ENCODE data around the gene PTPRN2. TPM values are rescaled to one million over a fixed set of nuclear protein-coding genes. Genes with fewer than 3 reads are reported as not detected.
"Not testable (repeated sequence)": the region's sequence is repeated elsewhere in the genome, so short reads cannot be mapped to it uniquely, and the experiment has no call there.

PTPRN2 gene
- polyA plus RNA-seq, 4 donors = 7.2 to 9.2 (median 7.5) TPM

- DNase-seq (ENCODE audit: low read depth in 4 of 4, low spot score in 3 of 4) = no peak
These were observed 192.3 kb downstream of the PTPRN2 start for GRCh38 chr7:158395349-158395748.

DNA sequence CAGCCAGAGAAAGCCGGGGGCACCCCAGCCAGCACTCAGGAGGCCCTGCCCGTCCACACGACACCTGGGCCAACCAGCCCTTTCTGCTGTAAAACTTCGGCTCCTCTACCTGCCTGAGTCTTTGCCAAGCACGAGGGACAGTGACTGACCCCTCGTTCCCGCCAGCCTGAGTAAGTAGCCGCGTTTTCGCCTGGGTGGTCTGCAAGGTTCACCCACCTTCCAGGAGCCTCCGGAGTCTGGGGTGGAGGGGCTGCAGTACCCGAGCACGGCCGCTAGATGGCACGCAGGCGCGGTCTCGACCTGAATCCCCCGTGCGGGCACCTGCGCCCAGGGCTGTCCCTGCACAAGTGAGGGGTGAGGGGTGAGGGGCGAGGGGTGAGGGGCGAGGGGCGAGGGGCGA is 192.7 kb downstream of the PTPRN2 start:
- DNase-seq (ENCODE audit: low read depth in 4 of 4, low spot score in 3 of 4) = no peak

DNA sequence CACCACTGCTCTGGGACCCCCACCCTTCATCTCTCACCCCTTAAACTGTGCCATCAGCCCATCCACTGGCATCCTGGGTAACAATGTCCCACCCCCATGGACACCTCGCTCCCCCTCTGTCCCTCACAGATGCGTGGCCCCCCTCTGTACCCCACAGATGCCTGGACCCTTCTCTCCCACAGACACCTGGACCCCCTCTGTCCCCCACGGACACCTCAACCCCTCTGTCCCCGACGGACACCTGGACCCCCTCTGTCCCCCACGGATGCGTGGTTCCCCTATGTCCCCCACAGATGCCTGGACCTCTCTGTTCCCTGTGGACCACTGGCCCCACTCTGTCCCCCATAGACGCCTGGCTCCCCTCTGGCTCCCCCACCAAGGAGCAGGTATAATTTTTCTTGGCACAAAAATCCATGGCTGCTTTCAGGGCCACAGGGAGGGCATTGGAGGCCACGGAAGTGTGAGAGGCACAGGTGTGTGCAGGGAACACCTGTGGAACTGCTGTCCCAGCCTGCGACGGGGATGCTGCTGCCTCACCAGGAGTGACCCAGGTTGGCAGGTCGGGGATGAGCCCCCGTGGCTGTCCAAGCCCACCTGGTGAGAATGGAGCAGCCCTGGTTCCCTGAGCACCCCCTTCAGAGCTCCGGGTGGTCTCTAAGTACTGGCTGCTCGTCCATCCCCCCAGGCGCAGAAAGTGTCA is 193.5 kb downstream of the PTPRN2 start:
- no peak for DNase-seq (ENCODE audit: low read depth in 4 of 4, low spot score in 3 of 4)

GRCh38 chr7:158392251-158392650 is 195.4 kb downstream of the PTPRN2 start:
- DNase-seq (ENCODE audit: low read depth in 4 of 4, low spot score in 3 of 4) = no peak

DNA sequence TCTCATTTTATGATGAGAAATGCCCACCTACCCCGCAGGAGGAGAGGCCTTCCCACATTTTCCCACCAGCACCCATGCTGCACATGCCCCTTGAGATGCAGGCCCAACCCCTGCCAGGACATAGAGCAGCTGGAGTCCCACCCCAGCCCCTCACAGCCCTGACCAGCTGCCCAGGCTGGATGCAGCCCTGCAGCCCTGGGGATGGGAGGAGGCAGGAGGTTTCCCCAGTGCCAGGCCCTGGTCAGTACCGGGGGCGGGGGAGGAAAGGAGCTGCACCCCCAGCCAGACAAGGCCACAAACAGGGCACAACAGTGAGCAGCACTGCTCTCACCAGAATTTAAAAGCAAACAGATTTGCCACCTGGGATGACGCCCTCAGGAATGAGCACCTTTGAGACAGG is 196.1 kb downstream of the PTPRN2 start:
- DNase-seq (ENCODE audit: low read depth in 4 of 4, low spot score in 3 of 4) = no peak

DNA sequence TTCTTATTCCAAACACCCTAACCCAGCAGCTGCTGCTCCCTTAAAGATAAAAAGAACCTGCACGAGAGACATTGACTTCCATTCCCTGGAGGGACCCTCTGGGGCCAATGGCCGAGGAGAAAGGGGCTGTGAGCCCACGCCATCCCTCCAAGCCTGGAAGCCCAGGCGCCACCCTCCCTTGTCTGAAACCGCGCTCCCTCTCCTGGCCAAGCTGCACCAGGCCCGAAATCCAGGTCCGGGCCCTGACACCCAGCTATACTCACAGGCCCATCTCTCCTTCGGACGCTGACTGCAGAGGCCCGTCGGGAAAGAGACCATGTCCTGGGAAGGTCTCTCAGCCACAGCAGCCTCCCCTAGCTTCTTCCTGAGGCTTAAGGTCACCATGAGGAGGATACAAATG is 196.5 kb downstream of the PTPRN2 start:
- DNase-seq (ENCODE audit: low read depth in 4 of 4, low spot score in 3 of 4) = no peak

- no peak for DNase-seq (ENCODE audit: low read depth in 4 of 4, low spot score in 3 of 4)
These were observed 197.2 kb downstream of the PTPRN2 start for GRCh38 chr7:158390460-158390859.

DNA sequence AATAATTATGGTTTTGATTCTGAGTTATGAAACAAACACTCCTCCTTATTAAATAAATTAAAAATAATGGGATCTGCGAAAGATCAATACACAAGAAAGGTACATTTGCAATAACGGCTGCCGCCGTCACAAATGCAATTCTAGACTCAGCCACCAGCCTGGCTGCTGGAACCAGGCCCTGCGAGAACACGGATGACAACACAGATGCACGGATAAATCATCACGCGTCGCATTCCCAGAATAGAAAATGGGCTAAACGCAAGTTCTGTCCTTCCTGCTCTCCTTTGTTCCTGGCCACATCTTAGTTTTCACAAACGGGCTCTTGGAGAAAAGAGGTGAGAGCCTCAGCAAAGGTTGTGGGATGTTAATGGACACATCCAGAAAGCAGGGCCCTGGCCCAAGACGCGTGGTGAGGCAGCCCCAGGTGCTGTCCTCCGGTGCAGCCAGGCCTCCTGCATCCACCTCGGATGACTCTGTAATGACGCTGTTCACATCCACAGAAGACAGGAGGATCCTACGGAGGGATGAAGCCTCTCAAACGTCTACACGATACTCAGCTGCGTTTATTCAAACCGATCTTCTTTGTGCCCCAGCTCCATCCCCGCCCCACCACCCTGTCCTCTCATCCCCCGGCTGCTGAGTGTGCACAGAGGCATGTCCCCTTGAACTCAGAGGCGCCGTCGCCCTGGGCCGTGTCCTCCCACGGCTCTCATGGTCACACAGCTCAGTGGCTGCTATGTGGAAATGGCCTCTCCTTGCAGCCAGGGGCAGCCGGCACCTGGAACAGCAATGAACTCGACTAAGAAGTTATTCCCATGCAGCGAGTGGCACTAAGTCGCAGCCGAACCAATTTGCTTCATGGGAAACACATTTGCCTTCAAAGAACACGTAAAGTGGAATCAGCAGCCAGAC is 197.9 kb downstream of the PTPRN2 start:
- no peak for DNase-seq (ENCODE audit: low read depth in 4 of 4, low spot score in 3 of 4)

DNA sequence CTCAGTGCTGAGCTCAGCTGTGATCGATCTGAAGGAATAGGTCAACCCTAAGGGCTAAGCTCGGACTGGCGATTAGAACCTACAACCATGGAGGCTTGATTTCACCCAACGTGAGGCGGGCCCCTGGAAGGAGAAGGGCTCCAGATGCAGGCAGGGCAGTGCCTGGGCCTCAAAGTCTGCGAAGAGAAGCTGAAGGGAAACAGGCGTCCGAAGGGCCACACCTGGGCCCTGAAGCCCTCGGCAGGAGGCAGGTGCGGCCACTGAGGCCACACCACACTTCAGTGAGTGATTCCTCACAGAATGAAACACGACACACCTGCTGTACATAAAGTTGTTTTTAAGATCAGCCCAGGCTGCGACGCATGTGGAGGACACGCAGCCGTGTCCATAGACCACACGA is 198.7 kb downstream of the PTPRN2 start:
- no peak for DNase-seq (ENCODE audit: low read depth in 4 of 4, low spot score in 3 of 4)

DNA sequence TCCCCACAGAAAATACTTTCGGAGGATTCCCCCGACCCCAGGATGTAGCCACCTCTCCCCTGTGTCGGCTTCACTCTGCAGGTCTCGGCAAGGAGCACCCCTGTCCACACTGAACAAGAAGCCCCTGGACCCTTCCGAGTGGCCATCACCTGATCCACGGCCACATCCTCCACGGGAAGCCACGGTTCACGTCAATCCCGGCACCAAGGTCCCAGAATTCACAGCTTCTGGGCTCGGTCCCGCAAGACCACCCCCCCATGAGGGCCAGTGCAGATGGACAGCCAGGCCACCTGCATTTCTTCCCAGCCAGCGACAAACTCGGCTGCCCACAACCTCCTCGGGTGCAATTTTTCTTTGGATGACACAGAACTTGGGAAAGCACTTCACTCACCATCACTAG is 199.6 kb downstream of the PTPRN2 start:
- no peak for DNase-seq (ENCODE audit: low read depth in 4 of 4, low spot score in 3 of 4)

GRCh38 chr7:158387546-158387891 is 200.1 kb downstream of the PTPRN2 start:
- DNase-seq (ENCODE audit: low read depth in 4 of 4, low spot score in 3 of 4) = no peak

DNA sequence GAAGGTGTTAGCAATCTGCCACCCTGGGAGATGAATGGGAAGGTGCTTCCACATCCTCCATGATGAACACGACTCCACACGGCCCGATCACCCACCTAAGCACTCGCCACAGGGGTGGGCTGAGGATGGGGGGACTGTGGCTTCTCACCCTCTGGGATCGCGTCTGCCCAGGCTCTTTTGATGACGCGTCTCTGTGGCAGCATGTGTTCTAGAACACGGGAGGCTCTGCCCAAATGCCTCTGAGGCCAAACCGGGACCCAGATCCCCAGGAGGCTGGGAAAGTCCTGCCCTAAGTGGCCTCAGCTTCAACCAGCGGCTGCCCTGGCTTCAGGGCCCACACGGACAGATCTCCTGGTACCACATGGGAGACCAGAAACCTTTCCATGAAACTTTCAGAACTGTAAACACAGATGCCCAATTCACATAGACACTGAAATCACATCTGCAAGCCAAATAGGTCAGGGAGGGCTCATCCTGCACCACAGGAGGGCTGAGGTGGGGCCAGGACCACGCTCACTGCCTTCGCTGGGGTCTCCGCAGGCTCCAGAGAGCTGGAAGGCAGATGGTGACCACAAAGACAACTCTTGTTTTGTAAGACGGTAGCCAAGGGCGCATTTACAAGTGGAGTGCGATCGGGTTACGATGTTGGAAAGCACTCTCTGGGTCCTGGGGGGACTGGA is 200.6 kb downstream of the PTPRN2 start:
- DNase-seq (ENCODE audit: low read depth in 4 of 4, low spot score in 3 of 4) = no peak

GRCh38 chr7:158386355-158386618 is 201.3 kb downstream of the PTPRN2 start:
- DNase-seq (ENCODE audit: low read depth in 4 of 4, low spot score in 3 of 4) = no peak

DNA sequence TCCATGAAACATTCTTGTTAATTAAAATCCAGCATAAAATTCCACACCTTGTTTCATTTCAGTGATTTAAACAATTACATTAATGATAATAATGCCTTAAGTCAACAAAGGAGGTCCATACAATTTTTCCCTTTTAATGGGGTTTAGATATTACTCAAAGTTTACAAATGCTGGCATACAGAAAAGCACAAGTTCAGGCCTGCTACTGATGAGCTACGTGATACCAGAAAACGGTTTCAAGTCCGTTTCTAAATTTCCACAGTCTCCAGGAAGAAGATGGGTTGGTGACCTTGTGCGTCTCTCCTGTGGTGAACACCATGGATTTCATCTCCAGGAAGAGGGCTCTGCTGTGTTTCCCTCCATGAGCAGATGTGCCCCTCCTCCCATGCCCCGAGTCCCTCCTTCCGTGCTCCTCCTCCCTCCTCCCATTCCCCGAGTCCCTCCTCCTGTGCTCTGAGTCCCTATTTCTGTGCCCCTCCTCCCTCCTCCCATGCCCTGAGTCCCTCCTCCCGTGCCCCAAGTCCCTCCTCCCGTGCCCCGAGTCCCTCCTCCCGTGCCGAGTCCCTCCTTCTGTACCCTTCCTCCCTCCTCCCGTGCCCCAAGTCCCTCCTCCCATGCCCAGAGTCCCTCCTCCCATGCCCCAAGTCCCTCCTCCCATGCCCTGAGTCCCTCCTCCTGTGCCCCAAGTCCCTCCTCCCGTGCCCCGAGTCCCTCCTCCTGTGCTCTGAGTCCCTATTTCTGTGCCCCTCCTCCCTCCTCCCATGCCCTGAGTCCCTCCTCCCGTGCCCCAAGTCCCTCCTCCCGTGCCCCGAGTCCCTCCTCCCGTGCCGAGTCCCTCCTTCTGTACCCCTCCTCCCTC is 201.9 kb downstream of the PTPRN2 start:
- DNase-seq (ENCODE audit: low read depth in 4 of 4, low spot score in 3 of 4) = not testable (repeated sequence)

DNA sequence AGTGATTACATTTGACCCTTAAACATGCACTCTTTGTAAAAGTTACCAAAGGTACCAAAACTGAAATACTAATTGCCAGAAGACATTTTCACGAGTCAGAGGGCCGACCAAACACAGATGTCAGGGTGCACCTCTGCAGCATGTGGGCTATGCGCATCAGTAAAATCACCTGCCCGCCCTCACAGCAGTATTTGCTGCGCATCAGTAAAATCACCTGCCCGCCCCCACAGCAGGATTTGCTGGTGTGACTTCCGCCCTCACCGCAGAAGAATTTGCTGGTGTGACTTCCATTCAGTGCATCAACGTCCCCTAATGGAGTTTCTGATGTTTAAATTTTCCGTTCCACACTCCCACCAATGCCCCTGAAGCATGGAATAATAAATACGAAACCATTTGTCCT is 202.9 kb downstream of the PTPRN2 start:
- no peak for DNase-seq (ENCODE audit: low read depth in 4 of 4, low spot score in 3 of 4)

DNA sequence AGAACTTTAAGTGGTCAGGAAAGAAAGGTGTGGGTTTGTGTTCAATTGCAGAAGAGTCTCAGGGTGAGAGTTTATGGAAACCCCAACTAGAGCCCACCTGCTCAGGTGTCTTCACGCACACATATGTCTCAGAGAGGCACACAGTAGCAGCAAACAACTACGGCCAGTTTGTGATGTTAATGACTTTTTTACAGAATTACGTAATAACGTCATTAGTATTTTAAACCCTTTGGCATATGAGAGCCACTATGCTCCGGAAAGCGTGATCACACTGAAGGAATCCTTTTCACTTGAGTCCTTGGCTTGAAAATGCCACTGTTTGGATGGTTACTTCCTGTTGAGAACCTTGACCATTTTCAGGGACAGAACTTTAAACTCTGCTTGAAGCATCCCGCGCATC is 204.0 kb downstream of the PTPRN2 start:
- DNase-seq (ENCODE audit: low read depth in 4 of 4, low spot score in 3 of 4) = no peak

GRCh38 chr7:158382363-158383254 is 205.0 kb downstream of the PTPRN2 start:
- DNase-seq (ENCODE audit: low read depth in 4 of 4, low spot score in 3 of 4) = no peak

GRCh38 chr7:158381956-158382355 is 205.7 kb downstream of the PTPRN2 start:
- no peak for DNase-seq (ENCODE audit: low read depth in 4 of 4, low spot score in 3 of 4)

DNA sequence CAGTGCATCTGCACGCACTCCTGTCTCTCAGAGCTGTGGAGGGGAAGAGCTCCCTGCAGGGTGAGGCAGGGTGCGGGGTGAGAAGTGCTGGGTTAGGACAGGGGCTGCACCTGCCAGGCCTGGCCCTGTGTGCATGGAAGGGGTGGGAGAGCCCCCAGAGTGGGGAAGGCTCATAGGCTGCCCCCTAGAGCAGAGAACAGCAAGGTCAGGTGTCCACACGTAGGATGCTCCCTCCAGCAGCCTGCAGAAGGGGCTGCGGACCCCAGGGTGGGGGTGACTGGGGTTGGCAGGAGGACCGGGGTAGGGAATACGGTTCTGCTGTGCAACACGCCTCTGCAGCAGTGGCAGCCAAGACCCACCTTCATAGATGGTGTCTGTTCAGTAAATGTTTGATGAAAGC is 208.6 kb downstream of the PTPRN2 start:
- no peak for DNase-seq (ENCODE audit: low read depth in 4 of 4, low spot score in 3 of 4)

Measured in left renal pelvis (tissue), 4 donors.